GM06990 (cell line): ENCODE measurements around the gene FMN1.

ENCODE experiments used
- DNase-seq: peaks from one replicate; pipeline ENCODE4 v3.0.0-alpha.2; 2011; ENCODE audit not compliant: insufficient read length; ENCODE audit errors: extremely low read depth
- H3K27me3 ChIP-seq: replicated peaks from 2 replicates; pipeline ENCODE4 v1.6.0; 2011; ENCODE audit warnings: low read length; ENCODE audit not compliant: control insufficient read depth, insufficient read depth
- H3K36me3 ChIP-seq: 2 replicates; pipeline ENCODE4 v1.5.1; 2011; ENCODE audit warnings: low read length; ENCODE audit not compliant: control insufficient read depth, insufficient read depth
- H3K4me3 ChIP-seq: replicated peaks from 2 replicates; pipeline ENCODE4 v1.5.1; 2011; ENCODE audit warnings: low read depth, mild to moderate bottlenecking, control low read depth, low read length
- TF ChIP-seq, protein P1 (sequence below): IDR thresholded peaks from 2 replicates; pipeline ENCODE4 v1.5.1; 2011; ENCODE audit warnings: low read length, control low read depth, mild to moderate bottlenecking, inconsistent platforms; ENCODE audit not compliant: insufficient read depth, poor library complexity, severe bottlenecking

Gene FMN1

GRCh38 chr15:32739522-32740063 is 454.9 kb downstream of the FMN1 start:
- DNase-seq, result no peak
- H3K4me3 ChIP-seq, result no peak overlapping the region
- no peaks in the 10 kb centered on the region for H3K36me3 ChIP-seq
- no peaks in the 10 kb centered on the region for H3K27me3 ChIP-seq
- TF ChIP-seq, protein P1, sequence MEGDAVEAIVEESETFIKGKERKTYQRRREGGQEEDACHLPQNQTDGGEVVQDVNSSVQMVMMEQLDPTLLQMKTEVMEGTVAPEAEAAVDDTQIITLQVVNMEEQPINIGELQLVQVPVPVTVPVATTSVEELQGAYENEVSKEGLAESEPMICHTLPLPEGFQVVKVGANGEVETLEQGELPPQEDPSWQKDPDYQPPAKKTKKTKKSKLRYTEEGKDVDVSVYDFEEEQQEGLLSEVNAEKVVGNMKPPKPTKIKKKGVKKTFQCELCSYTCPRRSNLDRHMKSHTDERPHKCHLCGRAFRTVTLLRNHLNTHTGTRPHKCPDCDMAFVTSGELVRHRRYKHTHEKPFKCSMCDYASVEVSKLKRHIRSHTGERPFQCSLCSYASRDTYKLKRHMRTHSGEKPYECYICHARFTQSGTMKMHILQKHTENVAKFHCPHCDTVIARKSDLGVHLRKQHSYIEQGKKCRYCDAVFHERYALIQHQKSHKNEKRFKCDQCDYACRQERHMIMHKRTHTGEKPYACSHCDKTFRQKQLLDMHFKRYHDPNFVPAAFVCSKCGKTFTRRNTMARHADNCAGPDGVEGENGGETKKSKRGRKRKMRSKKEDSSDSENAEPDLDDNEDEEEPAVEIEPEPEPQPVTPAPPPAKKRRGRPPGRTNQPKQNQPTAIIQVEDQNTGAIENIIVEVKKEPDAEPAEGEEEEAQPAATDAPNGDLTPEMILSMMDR, result no peak

- no peak for DNase-seq
- Histone ChIP-seq H3K36me3 (no peaks in the 10 kb centered on the region), H3K4me3 (no peak overlapping the region), H3K27me3 (no peaks in the 10 kb centered on the region)
- TF ChIP-seq, protein P1, result no peak
These were observed 455.8 kb downstream of the FMN1 start for GRCh38 chr15:32738666-32739065.

- H3K27me3 ChIP-seq, result no peaks in the 10 kb centered on the region
- H3K36me3 ChIP-seq, result no peaks in the 10 kb centered on the region
These were observed 457.2 kb downstream of the FMN1 start for GRCh38 chr15:32737304-32737703.

DNA sequence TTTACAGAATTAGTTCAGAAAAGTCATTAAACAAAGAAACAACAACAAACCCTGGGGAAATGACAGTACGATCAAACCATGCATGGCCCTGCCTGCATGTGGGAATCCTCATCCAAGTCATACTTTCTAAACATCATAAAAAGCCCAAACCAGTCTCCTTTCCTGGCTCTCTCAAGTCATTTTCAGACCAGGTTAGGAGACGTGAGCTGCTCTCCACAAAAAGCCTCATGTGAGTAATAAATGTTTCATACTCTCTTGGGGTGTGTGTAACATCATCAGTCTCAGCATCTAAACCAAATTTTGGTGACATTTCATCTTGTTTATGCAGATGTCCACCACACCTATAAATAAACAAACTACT is 457.8 kb downstream of the FMN1 start:
- DNase-seq, result no peak
- H3K27me3 ChIP-seq, result no peaks in the 10 kb centered on the region
- H3K36me3 ChIP-seq, result no peaks in the 10 kb centered on the region
- TF ChIP-seq, protein P1, result no peak
- no peak overlapping the region for H3K4me3 ChIP-seq

More at GRCh38 chr15:32737304-32737703, 457.2 kb downstream of the FMN1 start:
- no peak for DNase-seq
- TF ChIP-seq, protein P1, result no peak
- H3K4me3 ChIP-seq, result no peak overlapping the region

DNA sequence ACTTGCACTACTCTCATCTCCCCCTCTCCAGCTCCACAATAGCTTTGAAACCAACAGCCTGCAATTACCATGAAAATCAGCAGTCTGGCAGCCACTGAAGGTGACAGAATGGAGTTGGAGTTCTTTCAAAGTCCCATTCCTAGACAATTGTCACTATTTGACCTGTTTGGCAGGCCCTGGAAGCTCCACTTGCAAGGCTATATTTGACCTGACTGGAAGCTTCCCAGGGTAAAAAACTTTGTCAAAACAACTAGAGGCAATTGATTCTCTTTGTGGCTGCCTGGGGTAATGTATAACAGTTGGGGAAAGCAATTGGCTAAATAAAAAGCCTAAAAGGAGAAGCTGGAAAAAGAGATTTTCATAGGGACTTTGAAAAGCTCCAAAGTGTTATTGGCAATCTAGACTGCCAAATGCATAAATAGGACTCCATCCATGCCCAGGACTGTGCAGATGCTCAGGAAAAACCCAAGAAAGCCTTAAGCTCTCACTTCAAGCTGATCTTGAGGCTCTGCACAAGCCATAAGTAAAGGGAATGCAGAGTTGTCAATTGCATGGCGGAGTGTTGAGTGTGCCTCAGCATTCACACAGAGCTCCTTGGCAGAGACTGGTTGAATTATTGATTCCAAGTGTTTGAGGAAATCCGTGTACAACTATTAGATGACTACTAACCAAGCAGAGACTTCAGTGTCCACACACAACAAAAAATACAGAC is 458.4 kb downstream of the FMN1 start:
- Histone ChIP-seq H3K36me3 (no peaks in the 10 kb centered on the region), H3K4me3 (no peak overlapping the region), H3K27me3 (no peaks in the 10 kb centered on the region; the same call in 1 of the 2 replicates)
- DNase-seq, result no peak
- TF ChIP-seq, protein P1, result no peak
